ENCODE results near the gene C10orf71. TPM values are rescaled to one million over a fixed set of nuclear protein-coding genes. Genes with fewer than 3 reads are reported as not detected.

C10orf71 gene
- total RNA-seq, 1 experiment from 2014 or later, result not detected

- intact Hi-C loops (cut with micrococcal nuclease; ENCODE audit: unreplicated experiment), result no loop called here
- CTCF ChIA-PET, result no interaction called here
- Mint-ChIP-seq H3K27ac (ENCODE audit: unreplicated experiment) (no peak overlapping the region), H3K36me3 (ENCODE audit: insufficient read depth, unreplicated experiment) (no peaks in the 10 kb centered on the region), H3K9me3 (ENCODE audit: low read depth, unreplicated experiment) (no peaks in the 10 kb centered on the region), H3K4me3 (ENCODE audit: low read depth, unreplicated experiment) (no peak overlapping the region), H3K27me3 (ENCODE audit: unreplicated experiment) (peaks cover 100% of the 10 kb centered on the region), H3K4me1 (ENCODE audit: low read depth, unreplicated experiment) (no peaks in the 10 kb centered on the region)
- no peak for TF ChIP-seq CTCF (IDR thresholded peaks at IDR 0.05; ENCODE audit: unreplicated experiment)
- no TSS peak for BruUV-seq (replicated peaks)
- DNase-seq, result no peak
Observed at GRCh38 chr10:49278497-49278981, 20.4 kb upstream of the C10orf71 start.

GRCh38 chr10:49279015-49279880 is 19.7 kb upstream of the C10orf71 start:
- no peaks in the 10 kb centered on the region for H3K4me1 Mint-ChIP-seq (ENCODE audit: low read depth, unreplicated experiment)
- no peak for DNase-seq
- H3K27me3 Mint-ChIP-seq (ENCODE audit: unreplicated experiment), result peaks cover 100% of the 10 kb centered on the region
- BruUV-seq (replicated peaks), result no TSS peak
- no peaks in the 10 kb centered on the region for H3K9me3 Mint-ChIP-seq (ENCODE audit: low read depth, unreplicated experiment)
- intact Hi-C loops (cut with micrococcal nuclease; ENCODE audit: unreplicated experiment), result no loop called here
- CTCF ChIA-PET, result no interaction called here
- TF ChIP-seq CTCF (IDR thresholded peaks at IDR 0.05; ENCODE audit: unreplicated experiment), result no peak
- H3K4me3 Mint-ChIP-seq (ENCODE audit: low read depth, unreplicated experiment), result no peak overlapping the region
- H3K36me3 Mint-ChIP-seq (ENCODE audit: insufficient read depth, unreplicated experiment), result no peaks in the 10 kb centered on the region
- no peak overlapping the region for H3K27ac Mint-ChIP-seq (ENCODE audit: unreplicated experiment)

GRCh38 chr10:49280001-49280408 is 19.0 kb upstream of the C10orf71 start:
- Mint-ChIP-seq H3K27me3 (ENCODE audit: unreplicated experiment) (peaks cover 100% of the 10 kb centered on the region), H3K4me1 (ENCODE audit: low read depth, unreplicated experiment) (no peaks in the 10 kb centered on the region), H3K36me3 (ENCODE audit: insufficient read depth, unreplicated experiment) (no peaks in the 10 kb centered on the region), H3K27ac (ENCODE audit: unreplicated experiment) (no peak overlapping the region), H3K4me3 (ENCODE audit: low read depth, unreplicated experiment) (no peak overlapping the region), H3K9me3 (ENCODE audit: low read depth, unreplicated experiment) (no peaks in the 10 kb centered on the region)
- CTCF ChIA-PET, result no interaction called here
- intact Hi-C loops (cut with micrococcal nuclease; ENCODE audit: unreplicated experiment), result no loop called here
- TF ChIP-seq CTCF (IDR thresholded peaks at IDR 0.05; ENCODE audit: unreplicated experiment), result no peak
- no peak for DNase-seq
- no TSS peak for BruUV-seq (replicated peaks)

GRCh38 chr10:49281461-49281860 is 17.5 kb upstream of the C10orf71 start:
- no peak for TF ChIP-seq CTCF (IDR thresholded peaks at IDR 0.05; ENCODE audit: unreplicated experiment)
- intact Hi-C loops (cut with micrococcal nuclease; ENCODE audit: unreplicated experiment), result no loop called here
- H3K9me3 Mint-ChIP-seq (ENCODE audit: low read depth, unreplicated experiment), result no peaks in the 10 kb centered on the region
- no peaks in the 10 kb centered on the region for H3K4me1 Mint-ChIP-seq (ENCODE audit: low read depth, unreplicated experiment)
- DNase-seq, result no peak
- BruUV-seq (replicated peaks), result no TSS peak
- CTCF ChIA-PET, result no interaction called here
- H3K27ac Mint-ChIP-seq (ENCODE audit: unreplicated experiment), result no peak overlapping the region
- H3K36me3 Mint-ChIP-seq (ENCODE audit: insufficient read depth, unreplicated experiment), result no peaks in the 10 kb centered on the region
- H3K4me3 Mint-ChIP-seq (ENCODE audit: low read depth, unreplicated experiment), result no peak overlapping the region
- peaks cover 100% of the 10 kb centered on the region for H3K27me3 Mint-ChIP-seq (ENCODE audit: unreplicated experiment)
